HG02870 (cell line): ENCODE results near the gene MALAT1.
"Not testable (repeated sequence)": the region's sequence is repeated elsewhere in the genome, so short reads cannot be mapped to it uniquely, and the experiment has no call there.

ENCODE experiments used
- ATAC-seq: cut with Tn5 transposase; IDR thresholded peaks from one replicate; pipeline ENCODE4 v1.9.1; 2021; ENCODE audit warnings: mild to moderate bottlenecking, moderate library complexity; ENCODE audit not compliant: unreplicated experiment

Gene MALAT1

GRCh38 chr11:65498977-65499712 is at the start of gene MALAT1:
MALAT1 (plus strand) TSS chr11:65499045.
- no peak for ATAC-seq

GRCh38 chr11:65451301-65451700 is 47.5 kb upstream of the MALAT1 start:
- not testable (repeated sequence) for ATAC-seq

GRCh38 chr11:65452259-65452658 is 46.6 kb upstream of the MALAT1 start:
- ATAC-seq, result not testable (repeated sequence)

- ATAC-seq, result no peak
Measured at GRCh38 chr11:65452806-65453490, 45.9 kb upstream of the MALAT1 start.

GRCh38 chr11:65454311-65454695 is 44.5 kb upstream of the MALAT1 start:
- no peak for ATAC-seq

- peak; percentile 81 for ATAC-seq
Measured at GRCh38 chr11:65454696-65455456, 44.0 kb upstream of the MALAT1 start.

- no peak for ATAC-seq
Measured at GRCh38 chr11:65456418-65456817, 42.4 kb upstream of the MALAT1 start.

- no peak for ATAC-seq
Measured at GRCh38 chr11:65459552-65459951, 39.3 kb upstream of the MALAT1 start.

- ATAC-seq, result not testable (repeated sequence)
Measured at GRCh38 chr11:65465471-65465870, 33.4 kb upstream of the MALAT1 start.

GRCh38 chr11:65467306-65467705 is 31.5 kb upstream of the MALAT1 start:
- not testable (repeated sequence) for ATAC-seq

GRCh38 chr11:65468874-65469333 is 29.9 kb upstream of the MALAT1 start:
- no peak for ATAC-seq

GRCh38 chr11:65470433-65471049 is 28.3 kb upstream of the MALAT1 start:
- no peak for ATAC-seq

GRCh38 chr11:65471447-65471891 is 27.4 kb upstream of the MALAT1 start:
- ATAC-seq, result no peak

- ATAC-seq, result not testable (repeated sequence)
Measured at GRCh38 chr11:65472588-65473277, 26.1 kb upstream of the MALAT1 start.

- no peak for ATAC-seq
Measured at GRCh38 chr11:65473278-65473860, 25.5 kb upstream of the MALAT1 start.

- no peak for ATAC-seq
Measured at GRCh38 chr11:65474864-65475263, 24.0 kb upstream of the MALAT1 start.

- no peak for ATAC-seq
Measured at GRCh38 chr11:65476632-65477148, 22.2 kb upstream of the MALAT1 start.

GRCh38 chr11:65477149-65477965 is 21.5 kb upstream of the MALAT1 start:
- peak; percentile 81 for ATAC-seq
